Activated CD4-positive, alpha-beta memory T cell treated with anti-CD3 and anti-CD28 coated beads, Interleukin-2, amount 10 ng/mL, durations not matched to agents 7 days and 5 days (primary cell): ENCODE measurements around the gene ZNF580. TPM values are rescaled to one million over a fixed set of nuclear protein-coding genes. Genes with fewer than 3 reads are reported as not detected.

ENCODE experiments used
- CTCF ChIA-PET: fragments of 350-600 bp; sonication (Branson Sonifier 250); formaldehyde crosslinking; loops from one replicate; lab custom pipeline; 2021; ENCODE audit warnings: antibody characterized with exemption, inconsistent platforms; lab: Charles Lee
- POLR2A ChIA-PET: fragments of 350-600 bp; sonication (Branson Sonifier 250); formaldehyde crosslinking; loops from one replicate; lab custom pipeline; 2021; ENCODE audit warnings: antibody characterized with exemption; lab: Charles Lee
- DNase-seq: peaks from one replicate; pipeline ENCODE4 v3.0.0-alpha.2; 2020
- H3K27ac Mint-ChIP-seq: one replicate; pipeline ENCODE4 v1.8.0; 2021; ENCODE audit warnings: mild to moderate bottlenecking, mixed read lengths
- H3K27me3 Mint-ChIP-seq: one replicate; pipeline ENCODE4 v1.8.0; 2021; ENCODE audit warnings: mixed read lengths
- H3K36me3 Mint-ChIP-seq: one replicate; pipeline ENCODE4 v1.8.0; 2021; ENCODE audit warnings: low read depth, mixed read lengths
- H3K4me1 Mint-ChIP-seq: one replicate; pipeline ENCODE4 v1.8.0; 2021; ENCODE audit warnings: mixed read lengths
- H3K4me3 Mint-ChIP-seq: one replicate; pipeline ENCODE4 v1.8.0; 2021; ENCODE audit warnings: mild to moderate bottlenecking, mixed read lengths
- H3K9me3 Mint-ChIP-seq: one replicate; pipeline ENCODE4 v1.8.0; 2021; ENCODE audit warnings: mixed read lengths
- total RNA-seq, 2 experiments: library from RNA; stranded (reverse); gene quantifications; one replicate each; pipeline ENCODE4 v1.2.3, GENCODE V29; 2021

The ZNF580 gene
- total RNA-seq, 2 experiments from 2014 or later: 35.7 to 39.7 TPM

GRCh38 chr19:55671054-55671378 lies 30.2 kb downstream of the ZNF580 start:
- H3K27me3 Mint-ChIP-seq: no peaks in the 10 kb centered on the region
- peaks cover 62% of the 10 kb centered on the region for H3K36me3 Mint-ChIP-seq
- no peak overlapping the region for H3K27ac Mint-ChIP-seq
- H3K4me3 Mint-ChIP-seq: no peak overlapping the region
- DNase-seq: no peak
- H3K9me3 Mint-ChIP-seq: no peaks in the 10 kb centered on the region
- peaks cover 32% of the 10 kb centered on the region for H3K4me1 Mint-ChIP-seq
- ChIA-PET POLR2A (interaction anchor here (1.2 to 1.5 kb wide), 5 partner anchors 13 to 39 kb away, joined by 3 to 5 read pairs (median 4); partner anchors contain the start of gene U2AF2), CTCF (interaction anchor here (1.5 to 1.6 kb wide), 3 partner anchors 14 to 39 kb away, joined by 10 to 12 read pairs (median 11); no protein-coding TSS in a partner anchor)

- H3K27ac Mint-ChIP-seq: peak overlapping the region; percentile 14
- no peaks in the 10 kb centered on the region for H3K27me3 Mint-ChIP-seq
- no peak for DNase-seq
- no peaks in the 10 kb centered on the region for H3K9me3 Mint-ChIP-seq
- CTCF ChIA-PET: interaction anchor here (1.5 kb wide), 2 partner anchors 15 to 40 kb away, joined by 10 to 11 read pairs; no protein-coding TSS in a partner anchor
- H3K4me3 Mint-ChIP-seq: no peak overlapping the region
- POLR2A ChIA-PET: interaction anchor here (1.2 to 1.5 kb wide), 3 partner anchors 16 to 41 kb away, joined by 3 to 4 read pairs (median 3); no protein-coding TSS in a partner anchor
- H3K36me3 Mint-ChIP-seq: peaks cover 60% of the 10 kb centered on the region
- peaks cover 45% of the 10 kb centered on the region for H3K4me1 Mint-ChIP-seq
These were observed 31.6 kb downstream of the ZNF580 start for GRCh38 chr19:55672418-55672817.

DNA sequence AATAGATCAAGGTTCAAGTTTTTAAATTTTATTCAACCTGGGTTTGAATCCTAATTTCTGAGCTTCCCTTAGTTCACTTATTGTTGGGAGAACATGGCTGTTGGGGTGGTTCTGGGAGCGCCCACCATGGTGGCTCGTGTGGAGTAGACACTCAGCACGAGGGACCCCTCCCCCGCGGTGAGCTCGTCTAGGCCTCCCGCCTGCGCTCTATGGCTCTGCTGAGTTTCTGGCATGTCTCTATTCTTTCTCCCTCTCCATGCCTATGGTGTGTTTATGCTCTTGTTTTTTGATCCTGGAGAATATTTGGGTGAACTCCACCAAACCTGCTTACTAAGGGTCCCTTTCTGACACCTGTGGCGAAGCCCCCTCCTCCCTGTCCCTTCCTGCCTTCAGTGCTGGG lies 32.7 kb downstream of the ZNF580 start:
- Mint-ChIP-seq H3K36me3 (peaks cover 61% of the 10 kb centered on the region), H3K27me3 (no peaks in the 10 kb centered on the region), H3K4me3 (peak overlapping the region; percentile 41), H3K4me1 (peaks cover 55% of the 10 kb centered on the region), H3K27ac (peak overlapping the region; percentile 51), H3K9me3 (no peaks in the 10 kb centered on the region)
- ChIA-PET POLR2A (interaction anchor here (0.6 to 1.2 kb wide), 2 partner anchors 17 to 463 kb away, joined by 3 read pairs; no protein-coding TSS in a partner anchor), CTCF (interaction anchor here (0.5 to 1.0 kb wide), 3 partner anchors 17 to 67 kb away, joined by 3 read pairs; no protein-coding TSS in a partner anchor)
- no peak for DNase-seq

- POLR2A ChIA-PET: no interaction called here
- no peak for DNase-seq
- CTCF ChIA-PET: interaction anchor here (1.0 to 1.2 kb wide), 2 partner anchors 19 to 67 kb away, joined by 3 read pairs; no protein-coding TSS in a partner anchor
- Mint-ChIP-seq H3K4me1 (peaks cover 60% of the 10 kb centered on the region), H3K27me3 (no peaks in the 10 kb centered on the region), H3K27ac (peak overlapping the region; percentile 51), H3K36me3 (peaks cover 65% of the 10 kb centered on the region), H3K9me3 (no peaks in the 10 kb centered on the region), H3K4me3 (peak overlapping the region; percentile 41)
These were observed 33.1 kb downstream of the ZNF580 start for GRCh38 chr19:55673889-55674288.

DNA sequence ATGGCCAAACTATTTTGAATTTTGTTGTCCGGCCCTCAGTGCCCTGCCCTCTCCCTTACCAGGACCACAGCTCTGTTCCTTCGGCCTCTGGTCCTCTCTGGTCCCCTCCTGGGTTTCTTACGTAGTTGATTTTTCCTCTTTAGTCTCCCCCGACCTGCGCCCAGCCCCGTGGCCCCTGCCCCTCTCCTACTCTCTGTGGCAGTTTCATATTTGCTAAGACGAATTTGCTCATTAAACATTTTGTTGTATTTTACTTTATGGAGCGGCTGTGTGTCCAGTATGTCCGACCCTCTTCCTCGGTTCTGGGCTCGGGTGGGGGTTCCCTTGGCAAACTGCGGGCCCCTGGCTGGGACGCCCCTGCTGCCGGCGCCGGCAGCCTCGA lies 33.6 kb downstream of the ZNF580 start:
- Mint-ChIP-seq H3K9me3 (no peaks in the 10 kb centered on the region), H3K27me3 (no peaks in the 10 kb centered on the region), H3K4me3 (peak overlapping the region; percentile 66), H3K27ac (peak overlapping the region; percentile 50), H3K4me1 (peaks cover 64% of the 10 kb centered on the region), H3K36me3 (peaks cover 66% of the 10 kb centered on the region)
- CTCF ChIA-PET: interaction anchor here (1.2 kb wide), 1 partner anchor 20 kb away, joined by 3 read pairs; no protein-coding TSS in a partner anchor
- no peak for DNase-seq
- POLR2A ChIA-PET: interaction anchor here (0.6 kb wide), 1 partner anchor 20 kb away, joined by 3 read pairs; the partner anchor contains the start of gene U2AF2

GRCh38 chr19:55674841-55675660 lies 34.2 kb downstream of the ZNF580 start, which contains the start of gene EPN1:
TSS of gene EPN1 (plus strand) at chr19:55675226. CDS start at chr19:55678628, 3,402 bp downstream.
- Mint-ChIP-seq H3K4me3 (peak within 1 kb of the TSS; percentile 93), H3K4me1 (peaks cover 70% of the 10 kb centered on the region), H3K9me3 (no peaks in the 10 kb centered on the region), H3K27ac (peak within 1 kb of the TSS; percentile 84), H3K27me3 (no peaks in the 10 kb centered on the region), H3K36me3 (peaks cover 66% of the 10 kb centered on the region)
- CTCF ChIA-PET: interaction anchor here (1.2 kb wide), 1 partner anchor 21 kb away, joined by 3 read pairs; no protein-coding TSS in a partner anchor
- POLR2A ChIA-PET: interaction anchor here (0.6 to 1.7 kb wide), 2 partner anchors 18 to 20 kb away, joined by 3 to 7 read pairs; partner anchors contain the start of gene U2AF2
- peak; percentile 98 for DNase-seq

GRCh38 chr19:55675661-55676354 lies 35.0 kb downstream of the ZNF580 start:
- DNase-seq: no peak
- CTCF ChIA-PET: interaction anchor here (1.2 kb wide), 1 partner anchor 43 kb away, joined by 6 read pairs; no protein-coding TSS in a partner anchor
- POLR2A ChIA-PET: interaction anchor here (1.7 kb wide), 1 partner anchor 18 kb away, joined by 7 read pairs; no protein-coding TSS in a partner anchor
- Mint-ChIP-seq H3K4me3 (peak overlapping the region; percentile 93), H3K9me3 (no peaks in the 10 kb centered on the region), H3K27me3 (no peaks in the 10 kb centered on the region), H3K36me3 (peaks cover 70% of the 10 kb centered on the region), H3K27ac (peak overlapping the region; percentile 84), H3K4me1 (peaks cover 64% of the 10 kb centered on the region)

- Mint-ChIP-seq H3K36me3 (peaks cover 69% of the 10 kb centered on the region), H3K27ac (peak overlapping the region; percentile 68), H3K27me3 (no peaks in the 10 kb centered on the region), H3K9me3 (no peaks in the 10 kb centered on the region), H3K4me3 (peak overlapping the region; percentile 93), H3K4me1 (peaks cover 60% of the 10 kb centered on the region)
- POLR2A ChIA-PET: interaction anchor here (1.7 kb wide), 1 partner anchor 19 kb away, joined by 7 read pairs; no protein-coding TSS in a partner anchor
- no peak for DNase-seq
- CTCF ChIA-PET: interaction anchor here (1.2 kb wide), 1 partner anchor 43 kb away, joined by 6 read pairs; no protein-coding TSS in a partner anchor
These were observed 35.6 kb downstream of the ZNF580 start for GRCh38 chr19:55676383-55676782.

- CTCF ChIA-PET: interaction anchor here (1.2 kb wide), 1 partner anchor 44 kb away, joined by 6 read pairs; no protein-coding TSS in a partner anchor
- no peak for DNase-seq
- peak overlapping the region; percentile 68 for H3K27ac Mint-ChIP-seq
- POLR2A ChIA-PET: interaction anchor here (1.7 kb wide), 1 partner anchor 20 kb away, joined by 7 read pairs; no protein-coding TSS in a partner anchor
- H3K9me3 Mint-ChIP-seq: no peaks in the 10 kb centered on the region
- peaks cover 67% of the 10 kb centered on the region for H3K36me3 Mint-ChIP-seq
- no peaks in the 10 kb centered on the region for H3K27me3 Mint-ChIP-seq
- H3K4me3 Mint-ChIP-seq: peak overlapping the region; percentile 93
- peaks cover 58% of the 10 kb centered on the region for H3K4me1 Mint-ChIP-seq
These were observed 36.2 kb downstream of the ZNF580 start for GRCh38 chr19:55676889-55677505.

- H3K36me3 Mint-ChIP-seq: peaks cover 65% of the 10 kb centered on the region
- CTCF ChIA-PET: no interaction called here
- no peak overlapping the region for H3K27ac Mint-ChIP-seq
- no peaks in the 10 kb centered on the region for H3K9me3 Mint-ChIP-seq
- no peak for DNase-seq
- H3K4me3 Mint-ChIP-seq: peak overlapping the region; percentile 93
- H3K4me1 Mint-ChIP-seq: peaks cover 54% of the 10 kb centered on the region
- no peaks in the 10 kb centered on the region for H3K27me3 Mint-ChIP-seq
- POLR2A ChIA-PET: no interaction called here
These were observed 36.8 kb downstream of the ZNF580 start for GRCh38 chr19:55677572-55678028.

DNA sequence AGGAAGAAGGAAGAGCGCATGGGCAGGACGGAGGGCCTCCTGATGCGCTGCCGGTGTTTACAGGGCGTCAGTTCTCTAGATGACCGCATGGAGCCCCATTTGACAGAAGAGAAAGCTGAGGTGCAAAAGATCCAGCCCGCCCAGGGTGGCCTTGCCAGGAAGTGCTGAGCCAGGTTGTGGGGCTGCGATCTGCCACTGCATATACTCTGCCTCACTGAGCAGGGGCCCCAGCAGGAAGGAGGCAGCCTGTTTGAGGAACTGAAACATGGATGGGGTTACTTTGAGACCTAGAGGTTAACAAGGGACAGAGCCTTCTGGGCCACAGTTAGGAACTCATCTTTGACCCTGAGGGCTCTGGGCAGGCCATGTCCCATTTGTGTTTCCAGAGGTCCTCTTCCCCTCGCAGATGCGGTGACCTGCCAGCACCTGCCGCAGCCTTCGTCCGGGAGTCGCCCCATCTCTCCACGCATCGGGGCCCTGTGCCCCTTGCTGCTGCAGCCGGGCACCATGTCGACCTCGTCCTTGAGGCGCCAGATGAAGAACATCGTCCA lies 37.4 kb downstream of the ZNF580 start:
- Mint-ChIP-seq H3K9me3 (no peaks in the 10 kb centered on the region), H3K4me1 (peaks cover 52% of the 10 kb centered on the region), H3K4me3 (no peak overlapping the region), H3K36me3 (peaks cover 64% of the 10 kb centered on the region), H3K27me3 (no peaks in the 10 kb centered on the region), H3K27ac (no peak overlapping the region)
- ChIA-PET POLR2A (no interaction called here), CTCF (no interaction called here)
- DNase-seq: no peak
